ENCODE data around the gene DCTPP1. TPM values are rescaled to one million over a fixed set of nuclear protein-coding genes. Genes with fewer than 3 reads are reported as not detected.

Gene DCTPP1
- total RNA-seq, 1 experiment from 2014 or later: 109 TPM

GRCh38 chr16:30383521-30383920 is 46.3 kb downstream of the DCTPP1 start:
- Histone ChIP-seq H3K27me3 (ENCODE audit: insufficient read depth, low read depth) (no peaks in the 10 kb centered on the region), H2AFZ (no peak overlapping the region), H3K27ac (no peak overlapping the region), H3K9me3 (ENCODE audit: insufficient read depth, low read depth) (no peaks in the 10 kb centered on the region), H3K4me3 (no peak overlapping the region), H4K20me1 (ENCODE audit: insufficient read depth) (no peaks in the 10 kb centered on the region), H3K4me1 (replicated peaks; ENCODE audit: insufficient read depth) (peaks cover 9% of the 10 kb centered on the region; the same call in 1 of the 2 replicates), H3K9me2 (ENCODE audit: insufficient read depth) (no peaks in the 10 kb centered on the region), H3F3A (ENCODE audit: insufficient read depth, low read depth) (peaks cover 16% of the 10 kb centered on the region), H3K79me2 (ENCODE audit: low read depth) (peaks cover 13% of the 10 kb centered on the region; the same call in 1 of the 2 replicates), H3K36me3 (ENCODE audit: low read depth) (no peaks in the 10 kb centered on the region), H3K4me2 (no peak overlapping the region)
- DNase-seq: no peak
- intact Hi-C loops (cut with micrococcal nuclease; ENCODE audit: unreplicated experiment): no loop called here
- ChIA-PET POLR2A (ENCODE audit: unreplicated experiment) (interaction anchor here (0.7 kb wide), 1 partner anchor 9 kb away, joined by 5 read pairs; no protein-coding TSS in a partner anchor), CTCF (no interaction called here)
- no TSS peak for BruUV-seq (replicated peaks)
- TF ChIP-seq EZH2 (IDR thresholded peaks at IDR 0.05; ENCODE audit: low read depth) (no peak), CTCF (conservative IDR thresholded peaks at IDR 0.05) (no peak)

- no peaks in the 10 kb centered on the region for H4K20me1 ChIP-seq (ENCODE audit: insufficient read depth)
- no peaks in the 10 kb centered on the region for H3K9me3 ChIP-seq (ENCODE audit: insufficient read depth, low read depth)
- peaks cover 26% of the 10 kb centered on the region for H3F3A ChIP-seq (ENCODE audit: insufficient read depth, low read depth)
- no peaks in the 10 kb centered on the region for H3K36me3 ChIP-seq (ENCODE audit: low read depth)
- no peak within 1 kb of the TSS for H2AFZ ChIP-seq
- no peak for DNase-seq
- H3K27me3 ChIP-seq (ENCODE audit: insufficient read depth, low read depth): no peaks in the 10 kb centered on the region
- CTCF ChIA-PET: no interaction called here
- H3K9me2 ChIP-seq (ENCODE audit: insufficient read depth): no peaks in the 10 kb centered on the region
- H3K27ac ChIP-seq: no peak within 1 kb of the TSS
- no peak within 1 kb of the TSS for H3K4me3 ChIP-seq
- no peak within 1 kb of the TSS for H3K4me2 ChIP-seq
- peaks cover 9% of the 10 kb centered on the region; the same call in 1 of the 2 replicates for H3K4me1 ChIP-seq (replicated peaks; ENCODE audit: insufficient read depth)
- peaks cover 13% of the 10 kb centered on the region; the same call in 1 of the 2 replicates for H3K79me2 ChIP-seq (ENCODE audit: low read depth)
- no TSS peak for BruUV-seq (replicated peaks)
- no peak for TF ChIP-seq EZH2 (IDR thresholded peaks at IDR 0.05; ENCODE audit: low read depth)
- TF ChIP-seq CTCF (conservative IDR thresholded peaks at IDR 0.05): no peak
- intact Hi-C loops (cut with micrococcal nuclease; ENCODE audit: unreplicated experiment): no loop called here
- POLR2A ChIA-PET (ENCODE audit: unreplicated experiment): interaction anchor here (0.6 kb wide), 1 partner anchor 48 kb away, joined by 3 read pairs; no protein-coding TSS in a partner anchor
Measured at GRCh38 chr16:30382111-30382881, 47.5 kb downstream of the DCTPP1 start, which contains the start of gene SEPTIN1. SEPTIN1 (minus strand) TSS chr16:30382561; CDS start chr16:30382542, 19 bp downstream.

- no peaks in the 10 kb centered on the region for H3K9me2 ChIP-seq (ENCODE audit: insufficient read depth)
- ChIA-PET CTCF (interaction anchor here (0.6 kb wide), 1 partner anchor 10 kb away, joined by 3 read pairs; no protein-coding TSS in a partner anchor), POLR2A (ENCODE audit: unreplicated experiment) (interaction anchor here (0.6 kb wide), 1 partner anchor 46 kb away, joined by 5 read pairs; no protein-coding TSS in a partner anchor)
- no peaks in the 10 kb centered on the region for H4K20me1 ChIP-seq (ENCODE audit: insufficient read depth)
- TF ChIP-seq CTCF (conservative IDR thresholded peaks at IDR 0.05) (no peak), EZH2 (IDR thresholded peaks at IDR 0.05; ENCODE audit: low read depth) (no peak)
- no peaks in the 10 kb centered on the region for H3K27me3 ChIP-seq (ENCODE audit: insufficient read depth, low read depth)
- intact Hi-C loops (cut with micrococcal nuclease; ENCODE audit: unreplicated experiment): no loop called here
- no TSS peak for BruUV-seq (replicated peaks)
- peaks cover 13% of the 10 kb centered on the region; the same call in 1 of the 2 replicates for H3K79me2 ChIP-seq (ENCODE audit: low read depth)
- no peak overlapping the region for H3K4me3 ChIP-seq
- no peak overlapping the region for H3K4me2 ChIP-seq
- H3F3A ChIP-seq (ENCODE audit: insufficient read depth, low read depth): peaks cover 31% of the 10 kb centered on the region
- H3K36me3 ChIP-seq (ENCODE audit: low read depth): no peaks in the 10 kb centered on the region
- no peak for DNase-seq
- no peak overlapping the region for H2AFZ ChIP-seq
- no peak overlapping the region for H3K27ac ChIP-seq
- H3K9me3 ChIP-seq (ENCODE audit: insufficient read depth, low read depth): no peaks in the 10 kb centered on the region
- peaks cover 17% of the 10 kb centered on the region for H3K4me1 ChIP-seq (replicated peaks; ENCODE audit: insufficient read depth)
Measured at GRCh38 chr16:30381291-30382041, 48.4 kb downstream of the DCTPP1 start.

All from PC-9 (cell line).